Erythroblast (primary cell): ENCODE data around the gene MRPL40.

Experiments used
- GATA1 ChIP-seq: IDR thresholded peaks from 2 replicates; pipeline ENCODE4 v1.6.1; 2011; ENCODE audit warnings: low read depth, mild to moderate bottlenecking, control low read depth, low read length, moderate library complexity
- POLR2A ChIP-seq: IDR thresholded peaks from 2 replicates; pipeline ENCODE4 v1.6.1; 2011; ENCODE audit warnings: mild to moderate bottlenecking, low read length

GRCh38 chr22:19434829-19435580, 2.7 kb downstream of the MRPL40 start:
- TF ChIP-seq POLR2A (no peak), GATA1 (no peak)
